DMS53 treated with DMSO at 0.1 percent for 48 hours (cell line): Measurements from ENCODE around the gene SAE1.

ENCODE experiments used
- DNase-seq: peaks from one replicate; lab custom pipeline; 2025; ENCODE audit not compliant: unreplicated experiment; lab: John Stamatoyannopoulos, UW

SAE1 gene

DNA sequence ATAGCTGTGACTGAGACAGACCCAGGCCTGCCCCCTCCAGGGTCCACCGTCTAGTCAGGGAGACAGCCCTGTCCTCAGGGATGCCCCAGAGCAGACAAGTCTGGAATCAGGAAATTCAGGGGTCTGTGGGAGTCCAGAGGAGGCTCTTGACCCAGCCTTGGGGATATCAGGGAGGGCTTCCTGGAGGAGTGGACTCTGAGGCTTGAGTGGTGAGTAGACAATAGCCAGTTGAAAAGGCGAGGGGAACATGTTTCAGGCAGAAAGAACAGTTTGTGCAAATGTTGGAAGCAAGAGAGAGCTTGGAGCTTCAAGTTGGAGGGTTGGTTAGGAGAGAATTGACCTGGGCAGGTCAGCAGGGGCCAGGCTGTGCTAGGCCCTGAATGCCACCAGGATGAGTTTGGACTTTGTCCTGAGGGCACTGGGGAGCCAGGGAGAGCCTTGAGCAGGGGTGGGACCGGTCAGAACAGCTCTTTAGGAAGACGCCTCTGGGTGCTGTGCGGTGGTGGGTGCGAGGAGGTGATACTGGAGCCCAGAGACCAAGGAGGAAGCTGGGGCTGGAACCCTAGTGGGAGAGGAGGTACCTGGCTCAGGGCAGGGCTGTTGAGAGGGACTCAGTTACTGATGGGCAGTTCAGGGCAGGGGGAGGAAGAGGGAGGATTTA is 128.4 kb downstream of the SAE1 start:
- DNase-seq: no peak
